ENCODE measurements around the gene RUNX2.
"Not testable (repeated sequence)": the region's sequence is repeated elsewhere in the genome, so short reads cannot be mapped to it uniquely, and the experiment has no call there.

The RUNX2 gene

DNA sequence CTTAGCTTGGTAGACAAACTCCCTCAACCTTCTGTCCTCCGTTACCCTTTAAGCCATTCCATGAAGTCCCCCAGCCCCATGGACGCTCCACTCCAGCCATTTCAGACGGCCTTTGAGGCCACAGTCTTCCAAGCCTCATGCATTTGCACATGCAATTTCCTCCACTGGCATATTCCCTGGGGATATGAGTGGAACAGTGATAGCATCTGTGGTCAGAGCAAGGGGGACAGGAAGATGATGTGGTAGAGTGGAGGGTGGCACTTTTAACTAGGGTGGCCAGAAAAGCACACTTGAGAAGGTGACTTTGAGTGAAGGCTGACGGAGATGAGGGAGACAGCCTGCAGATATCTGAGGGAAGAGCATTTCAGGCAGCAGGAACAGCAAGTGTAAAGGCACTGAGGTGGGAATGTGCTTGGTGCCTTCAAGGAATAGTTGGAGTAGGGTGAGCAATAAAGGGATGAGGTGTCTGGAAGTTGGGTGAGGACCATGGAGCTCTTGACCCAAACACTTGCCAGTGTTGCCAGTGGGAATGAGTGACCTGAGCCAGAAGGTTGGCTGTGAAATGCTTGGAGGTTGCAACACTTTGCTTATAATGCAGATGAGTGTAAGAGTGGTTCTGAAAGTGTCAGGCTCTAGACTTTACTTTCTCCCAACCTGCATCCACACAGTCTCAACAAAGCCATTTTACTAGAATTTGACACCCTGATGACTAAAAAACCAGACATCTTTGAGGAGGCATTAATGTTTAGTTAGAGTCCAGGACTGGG lies 325.2 kb downstream of the RUNX2 start:
- peaks cover 4% of the 10 kb centered on the region for H3K4me1 Mint-ChIP-seq
- H3K4me3 Mint-ChIP-seq, result no peak overlapping the region
- H3K9me3 Mint-ChIP-seq, result no peaks in the 10 kb centered on the region
- no peak overlapping the region for H3K27ac Mint-ChIP-seq
- peaks cover 1% of the 10 kb centered on the region for H3K27me3 Mint-ChIP-seq
- peaks cover 2% of the 10 kb centered on the region for H3K36me3 Mint-ChIP-seq

DNA sequence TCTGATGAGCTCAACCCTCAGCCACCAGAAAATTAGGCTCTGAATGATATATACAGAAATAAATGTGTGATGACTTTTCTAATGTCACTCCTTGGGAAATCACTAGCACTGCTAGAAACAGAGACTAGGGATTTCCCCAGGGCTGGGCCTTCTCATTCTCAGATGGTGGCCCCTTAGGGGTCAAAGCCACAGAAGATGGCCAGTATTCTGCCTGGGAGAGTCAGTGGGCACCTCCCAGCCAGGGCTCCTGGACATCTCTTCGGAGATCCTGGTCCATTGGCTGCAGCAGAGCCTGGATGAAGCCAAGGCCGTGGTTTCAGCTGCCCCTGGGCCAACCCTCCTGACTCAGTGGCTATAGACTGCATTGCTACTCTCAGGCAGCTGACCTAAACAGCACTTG lies 326.5 kb downstream of the RUNX2 start:
- no peak overlapping the region for H3K4me3 Mint-ChIP-seq
- no peak overlapping the region for H3K27ac Mint-ChIP-seq
- H3K4me1 Mint-ChIP-seq, result peaks cover 18% of the 10 kb centered on the region
- H3K9me3 Mint-ChIP-seq, result no peaks in the 10 kb centered on the region
- peaks cover 2% of the 10 kb centered on the region for H3K36me3 Mint-ChIP-seq
- peaks cover 1% of the 10 kb centered on the region for H3K27me3 Mint-ChIP-seq

DNA sequence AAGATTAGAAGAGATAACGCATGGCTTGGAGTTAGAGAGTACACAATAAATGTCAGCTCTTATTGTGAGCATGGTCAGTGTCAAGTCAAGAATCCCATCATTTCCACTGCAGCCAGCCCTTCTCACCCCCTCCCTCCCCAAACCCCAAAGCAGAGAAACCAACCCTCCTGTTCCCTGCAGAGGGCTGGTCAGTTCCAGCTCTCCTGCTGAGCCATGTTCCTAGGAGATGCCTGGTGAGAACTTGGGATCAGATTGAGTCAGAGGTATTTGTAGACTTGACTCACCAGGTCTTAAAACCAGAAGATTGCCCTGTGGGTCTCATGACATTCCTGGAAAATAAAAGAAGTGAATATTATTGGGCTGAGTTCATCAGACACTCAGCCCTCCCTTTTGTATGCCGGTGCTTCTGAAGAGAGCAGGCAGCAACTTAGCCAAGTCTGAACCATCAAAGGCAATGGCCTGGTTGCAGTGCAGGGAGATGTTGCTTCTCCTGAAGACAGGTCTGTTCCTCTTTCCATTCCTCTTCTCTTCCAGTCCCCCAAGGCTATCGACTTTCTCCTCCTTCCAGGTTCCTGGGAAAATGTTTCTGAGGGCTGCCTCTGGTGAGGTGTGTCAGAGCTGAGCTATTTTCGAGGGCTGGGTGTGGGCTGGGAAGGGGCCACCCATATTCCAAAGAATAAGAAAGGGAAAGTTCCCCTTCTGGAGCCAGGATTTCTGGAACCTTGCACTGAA lies 327.8 kb downstream of the RUNX2 start:
- Mint-ChIP-seq H3K27me3 (peaks cover 1% of the 10 kb centered on the region), H3K36me3 (peaks cover 2% of the 10 kb centered on the region), H3K27ac (no peak overlapping the region), H3K4me1 (peaks cover 22% of the 10 kb centered on the region), H3K9me3 (no peaks in the 10 kb centered on the region), H3K4me3 (no peak overlapping the region)

DNA sequence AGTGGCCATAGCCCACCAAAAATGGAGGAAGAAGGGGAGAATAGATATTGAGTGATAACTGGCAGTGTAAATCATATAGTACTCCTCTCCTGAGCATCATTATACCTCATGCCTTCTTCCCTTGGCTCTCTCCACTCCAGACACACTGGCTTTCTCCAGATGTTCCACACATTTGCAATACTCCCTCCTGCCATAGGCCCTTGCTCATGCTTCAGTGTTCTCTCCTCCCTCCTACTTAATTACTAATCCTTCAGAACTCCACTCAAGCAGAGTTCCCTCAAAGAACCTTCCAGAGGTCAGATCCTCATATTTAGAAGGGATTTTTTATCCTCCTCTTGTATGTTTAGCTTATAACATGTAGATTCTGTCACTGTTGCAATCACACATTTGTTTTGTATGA lies 329.1 kb downstream of the RUNX2 start:
- Mint-ChIP-seq H3K36me3 (peaks cover 2% of the 10 kb centered on the region), H3K4me3 (no peak overlapping the region), H3K27me3 (peaks cover 1% of the 10 kb centered on the region), H3K9me3 (no peaks in the 10 kb centered on the region), H3K27ac (no peak overlapping the region), H3K4me1 (peaks cover 22% of the 10 kb centered on the region)

DNA sequence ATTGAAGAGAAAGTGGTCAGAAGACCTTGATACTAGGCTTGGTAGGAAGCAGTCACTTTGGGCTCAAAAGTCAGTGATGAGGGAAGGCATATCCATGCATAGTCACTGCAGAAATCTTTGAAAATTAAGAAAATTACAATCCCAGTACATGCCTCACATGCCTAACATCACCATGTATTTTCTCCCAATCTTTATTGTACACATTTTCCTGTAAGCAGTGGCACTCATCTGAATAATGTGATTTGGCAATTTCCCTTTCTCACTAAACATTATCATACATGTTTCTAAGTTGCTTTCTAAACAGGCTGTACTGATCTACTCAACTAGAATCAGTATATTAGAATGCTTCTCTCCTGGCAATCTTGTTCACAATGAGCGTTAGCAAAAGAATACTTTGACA lies 330.3 kb downstream of the RUNX2 start:
- Mint-ChIP-seq H3K36me3 (no peaks in the 10 kb centered on the region), H3K27ac (no peak overlapping the region), H3K4me1 (peaks cover 22% of the 10 kb centered on the region), H3K9me3 (no peaks in the 10 kb centered on the region), H3K4me3 (no peak overlapping the region), H3K27me3 (peaks cover 6% of the 10 kb centered on the region)

DNA sequence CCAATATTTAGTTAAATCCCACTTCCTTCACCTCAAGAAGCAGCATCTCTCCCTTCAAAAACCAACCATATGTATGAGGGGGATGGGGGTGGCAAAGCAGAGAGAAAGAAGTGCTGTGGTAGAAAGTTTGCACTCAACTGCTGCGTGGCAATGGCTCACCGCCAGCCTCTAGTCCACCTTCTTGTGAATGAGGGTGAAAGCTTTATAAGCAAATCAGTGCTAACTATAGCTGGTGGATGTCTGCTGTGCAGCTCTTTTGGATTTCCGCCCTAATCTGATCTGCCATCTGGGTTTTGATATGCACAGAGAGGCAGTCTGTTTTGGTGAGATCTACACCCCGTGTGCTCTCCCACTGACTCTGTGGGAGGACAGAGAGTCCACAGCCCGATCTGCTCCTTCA lies 330.8 kb downstream of the RUNX2 start:
- H3K27me3 Mint-ChIP-seq, result peaks cover 8% of the 10 kb centered on the region

DNA sequence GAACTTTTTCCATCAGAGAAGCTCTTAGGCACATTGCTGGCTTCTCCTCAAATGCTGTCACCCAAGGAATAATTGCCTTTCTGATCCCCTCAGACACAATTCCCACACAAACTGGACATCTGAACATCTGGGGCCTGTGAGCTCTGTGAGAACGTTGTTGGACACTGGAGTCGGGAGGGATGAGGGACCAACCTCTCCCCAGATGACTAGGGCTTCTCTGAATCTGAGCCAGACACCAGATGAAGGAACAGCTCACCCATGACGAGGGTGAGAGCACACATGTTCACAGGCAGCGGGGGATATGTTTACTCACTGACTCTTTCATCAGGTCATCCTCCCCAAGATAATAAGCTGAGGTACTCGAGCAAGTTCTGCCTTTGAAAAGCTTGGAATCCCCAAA lies 333.5 kb downstream of the RUNX2 start:
- H3K4me1 Mint-ChIP-seq, result peaks cover 37% of the 10 kb centered on the region
- H3K9me3 Mint-ChIP-seq, result no peaks in the 10 kb centered on the region
- no peak overlapping the region for H3K27ac Mint-ChIP-seq
- no peak overlapping the region for H3K4me3 Mint-ChIP-seq
- no peaks in the 10 kb centered on the region for H3K36me3 Mint-ChIP-seq
- peaks cover 10% of the 10 kb centered on the region for H3K27me3 Mint-ChIP-seq

More for the DNA sequence above, 330.8 kb downstream of the RUNX2 start:
- H3K9me3 Mint-ChIP-seq, result no peaks in the 10 kb centered on the region
- no peaks in the 10 kb centered on the region for H3K36me3 Mint-ChIP-seq
- no peak overlapping the region for H3K27ac Mint-ChIP-seq
- H3K4me3 Mint-ChIP-seq, result no peak overlapping the region
- peaks cover 24% of the 10 kb centered on the region for H3K4me1 Mint-ChIP-seq

DNA sequence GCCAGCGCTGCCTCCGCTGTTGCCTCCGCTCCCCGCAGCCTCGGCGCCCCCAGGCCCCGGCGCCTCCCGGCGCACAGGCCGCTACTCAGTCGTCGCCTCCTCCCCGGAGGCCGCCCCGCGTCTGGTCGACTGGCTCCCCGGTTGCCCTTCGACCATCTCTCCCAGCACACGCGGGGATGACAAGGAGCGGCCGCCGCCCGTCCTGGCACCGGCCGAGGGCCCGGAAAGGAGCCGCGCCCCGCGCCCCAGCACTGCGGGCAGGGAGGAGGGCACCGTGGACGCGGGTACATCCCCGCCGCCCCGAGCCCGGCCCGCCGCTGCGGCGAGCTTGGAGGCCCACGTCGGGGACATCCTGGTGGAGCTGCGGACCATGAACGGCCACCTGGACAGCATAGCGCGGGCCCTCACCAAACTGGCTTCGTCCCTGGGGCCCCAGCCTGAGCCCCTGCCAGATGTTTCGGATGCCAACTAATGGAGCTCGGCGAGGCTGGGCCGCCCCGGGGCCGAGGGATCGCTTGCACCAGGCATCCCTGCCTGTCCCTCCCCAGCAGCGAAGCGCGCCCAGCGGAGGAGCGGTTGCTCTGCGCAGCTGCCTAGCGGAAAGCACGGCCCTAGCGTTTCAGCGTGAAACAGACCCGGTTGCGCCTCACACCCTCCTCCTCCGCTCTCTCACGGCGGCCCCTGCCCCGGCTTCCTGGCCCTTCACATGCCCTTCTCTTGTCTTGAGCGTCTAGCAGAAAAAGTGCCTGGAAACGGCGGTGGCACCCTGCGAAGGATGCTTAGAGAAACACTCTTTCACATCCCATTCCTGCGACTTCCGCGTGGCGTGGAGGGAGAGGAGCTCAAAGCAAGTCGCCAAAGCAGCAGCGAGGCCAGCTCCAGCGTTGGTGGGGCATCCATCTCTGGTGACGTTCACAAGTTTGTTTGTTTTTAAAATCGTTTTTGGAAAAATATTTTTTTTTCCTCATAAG lies 335.4 kb downstream of the RUNX2 start:
- Mint-ChIP-seq H3K36me3 (no peaks in the 10 kb centered on the region), H3K27me3 (peaks cover 10% of the 10 kb centered on the region), H3K4me1 (peaks cover 31% of the 10 kb centered on the region), H3K27ac (no peak overlapping the region), H3K4me3 (peak overlapping the region; percentile 46), H3K9me3 (no peaks in the 10 kb centered on the region)

DNA sequence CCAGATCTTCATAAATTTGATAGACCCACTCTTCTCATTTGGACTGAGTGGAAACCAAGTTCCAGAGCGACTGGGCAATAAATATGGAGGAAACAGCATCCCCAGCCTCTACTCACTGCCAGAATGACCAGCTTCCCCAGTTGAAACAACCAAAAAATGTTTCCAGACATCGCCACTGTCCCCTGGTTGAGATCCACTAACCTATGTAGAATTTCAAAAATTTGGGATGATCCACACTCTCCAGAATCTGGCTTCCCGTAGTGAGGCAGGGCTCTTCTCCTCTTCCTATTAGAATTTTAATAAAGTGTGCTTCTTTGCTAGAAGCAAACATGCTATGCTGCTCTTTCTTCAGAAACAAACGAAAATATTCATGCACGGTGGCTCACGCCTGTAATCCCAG lies 336.6 kb downstream of the RUNX2 start:
- Mint-ChIP-seq H3K36me3 (no peaks in the 10 kb centered on the region), H3K4me1 (peaks cover 19% of the 10 kb centered on the region), H3K27me3 (peaks cover 10% of the 10 kb centered on the region), H3K9me3 (no peaks in the 10 kb centered on the region), H3K27ac (no peak overlapping the region), H3K4me3 (no peak overlapping the region)

DNA sequence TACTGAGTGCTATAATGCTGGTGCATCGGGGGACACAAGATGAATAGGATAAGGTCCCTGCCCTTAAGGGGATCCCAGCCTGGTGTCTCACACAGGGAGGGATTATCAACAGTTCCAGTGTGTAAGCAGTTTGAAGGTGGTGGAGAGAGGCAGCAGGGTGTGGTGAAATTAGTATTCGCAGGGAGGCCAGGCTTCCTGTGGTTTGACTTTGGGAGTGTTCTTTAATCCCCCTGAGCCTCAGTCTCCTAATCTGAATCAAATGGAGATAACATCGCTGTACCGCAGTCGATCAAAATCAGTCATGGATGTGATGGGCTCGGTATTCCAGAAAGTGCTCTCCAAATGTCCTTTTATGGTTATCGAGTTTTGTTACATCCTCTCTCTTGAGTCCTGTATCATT lies 337.7 kb downstream of the RUNX2 start:
- Mint-ChIP-seq H3K27ac (no peak overlapping the region), H3K9me3 (no peaks in the 10 kb centered on the region), H3K36me3 (no peaks in the 10 kb centered on the region), H3K27me3 (peaks cover 10% of the 10 kb centered on the region), H3K4me3 (no peak overlapping the region), H3K4me1 (peaks cover 16% of the 10 kb centered on the region)

DNA sequence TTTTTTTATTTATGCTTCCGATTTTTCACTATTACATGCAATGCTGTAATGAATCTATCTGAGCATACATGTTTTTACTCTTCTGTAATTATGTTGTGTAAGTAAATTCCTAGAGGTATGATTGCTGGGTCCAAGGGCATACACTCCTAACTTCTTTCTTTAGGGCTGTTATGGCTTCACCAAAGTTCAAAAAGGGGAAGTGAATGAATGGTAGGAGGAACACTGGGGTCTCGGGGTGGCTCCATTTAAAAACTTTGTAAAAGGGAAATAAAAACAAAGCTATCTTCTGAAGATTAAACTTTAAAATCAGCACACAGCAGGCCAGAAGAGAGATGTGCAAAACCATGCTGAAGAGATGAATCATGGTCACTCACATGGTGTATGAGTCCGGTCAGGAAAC lies 338.7 kb downstream of the RUNX2 start:
- H3K9me3 Mint-ChIP-seq, result no peaks in the 10 kb centered on the region
- H3K36me3 Mint-ChIP-seq, result no peaks in the 10 kb centered on the region
- H3K4me3 Mint-ChIP-seq, result no peak overlapping the region
- H3K27me3 Mint-ChIP-seq, result peaks cover 10% of the 10 kb centered on the region
- peaks cover 16% of the 10 kb centered on the region for H3K4me1 Mint-ChIP-seq
- H3K27ac Mint-ChIP-seq, result no peak overlapping the region

DNA sequence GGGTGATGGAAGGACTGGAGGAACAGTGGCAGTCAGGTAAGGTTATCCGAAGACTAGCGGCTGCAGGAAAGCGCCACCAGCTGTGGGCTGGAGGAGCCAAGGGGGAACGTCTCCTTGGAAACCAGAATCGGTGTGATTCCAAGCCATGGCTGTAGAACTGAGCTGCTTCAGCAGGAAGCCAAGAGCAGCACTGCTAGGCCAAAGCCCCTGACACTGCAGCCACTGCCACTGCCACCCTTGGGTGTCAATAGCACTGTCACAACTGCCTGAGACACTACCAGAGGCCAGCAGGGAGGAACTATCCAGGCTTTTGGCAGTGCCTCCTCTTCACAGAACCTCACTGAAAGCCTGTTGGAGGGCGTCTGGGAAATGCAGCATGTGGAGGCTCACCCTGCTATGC lies 339.2 kb downstream of the RUNX2 start:
- Mint-ChIP-seq H3K36me3 (no peaks in the 10 kb centered on the region), H3K9me3 (no peaks in the 10 kb centered on the region), H3K4me1 (peaks cover 16% of the 10 kb centered on the region), H3K4me3 (no peak overlapping the region), H3K27ac (no peak overlapping the region), H3K27me3 (peaks cover 10% of the 10 kb centered on the region)

DNA sequence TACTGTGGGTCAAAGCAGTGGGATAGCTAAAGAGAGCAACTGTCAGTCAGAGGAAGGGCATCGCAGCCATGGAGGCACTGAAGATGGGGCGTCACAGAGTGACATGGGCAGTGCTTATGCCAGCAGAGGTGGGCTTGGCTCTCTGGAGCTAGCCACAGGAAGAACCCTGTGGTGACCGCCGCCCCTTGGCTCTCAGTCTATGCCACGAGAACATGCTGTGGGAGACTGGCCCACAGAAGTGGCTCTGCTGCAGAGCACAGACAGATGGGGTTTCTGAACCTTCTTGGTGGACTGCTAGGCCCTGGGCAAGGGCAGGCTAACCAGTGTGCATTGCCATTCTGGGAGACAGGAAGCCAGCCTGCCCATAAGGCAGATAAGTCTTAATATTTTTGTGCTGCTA lies 339.6 kb downstream of the RUNX2 start:
- Mint-ChIP-seq H3K27me3 (peaks cover 7% of the 10 kb centered on the region), H3K27ac (no peak overlapping the region), H3K4me3 (no peak overlapping the region), H3K4me1 (peaks cover 16% of the 10 kb centered on the region), H3K9me3 (no peaks in the 10 kb centered on the region), H3K36me3 (no peaks in the 10 kb centered on the region)

DNA sequence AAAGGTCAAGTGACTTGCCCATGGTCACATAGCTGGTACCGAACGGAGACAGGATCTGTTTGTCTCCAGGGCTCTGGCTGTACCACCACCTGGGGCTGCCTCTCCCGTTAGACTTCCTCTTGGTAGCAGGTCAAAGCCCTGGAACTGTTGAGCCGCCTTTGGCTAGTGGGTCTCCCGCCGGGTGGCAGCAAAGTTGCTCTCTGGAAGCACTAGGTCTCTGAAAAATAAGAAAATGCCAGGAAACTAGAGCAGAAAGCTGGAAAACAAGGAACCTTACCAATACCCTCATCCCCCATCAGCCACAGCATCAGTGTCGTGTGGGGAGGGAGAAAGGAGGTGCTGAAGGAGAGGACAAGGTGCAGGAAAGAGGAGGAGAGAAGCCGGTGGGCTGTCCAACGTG lies 340.6 kb downstream of the RUNX2 start:
- Mint-ChIP-seq H3K27ac (no peak overlapping the region), H3K4me3 (no peak overlapping the region), H3K27me3 (peaks cover 5% of the 10 kb centered on the region), H3K9me3 (no peaks in the 10 kb centered on the region), H3K36me3 (no peaks in the 10 kb centered on the region), H3K4me1 (peaks cover 16% of the 10 kb centered on the region)

DNA sequence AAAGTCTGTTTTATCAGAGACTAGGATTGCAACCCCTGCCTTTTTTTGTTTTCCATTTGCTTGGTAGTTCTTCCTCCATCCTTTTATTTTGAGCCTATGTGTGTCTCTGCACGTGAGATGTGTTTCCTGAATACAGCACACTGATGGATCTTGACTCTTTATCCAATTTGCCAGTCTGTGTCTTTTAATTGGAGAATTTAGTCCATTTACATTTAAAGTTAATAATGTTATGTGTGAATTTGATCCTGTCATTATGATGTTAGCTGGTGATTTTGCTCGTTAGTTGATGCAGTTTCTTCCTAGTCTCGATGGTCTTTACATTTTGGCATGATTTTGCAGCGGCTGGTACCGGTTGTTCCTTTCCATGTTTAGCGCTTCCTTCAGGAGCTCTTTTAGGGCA lies 345.0 kb downstream of the RUNX2 start:
- not testable (repeated sequence) for H3K27ac Mint-ChIP-seq, H3K36me3 Mint-ChIP-seq, H3K9me3 Mint-ChIP-seq, H3K27me3 Mint-ChIP-seq
- Mint-ChIP-seq H3K4me3 (peak overlapping the region; percentile 7), H3K4me1 (peaks cover 31% of the 10 kb centered on the region)

DNA sequence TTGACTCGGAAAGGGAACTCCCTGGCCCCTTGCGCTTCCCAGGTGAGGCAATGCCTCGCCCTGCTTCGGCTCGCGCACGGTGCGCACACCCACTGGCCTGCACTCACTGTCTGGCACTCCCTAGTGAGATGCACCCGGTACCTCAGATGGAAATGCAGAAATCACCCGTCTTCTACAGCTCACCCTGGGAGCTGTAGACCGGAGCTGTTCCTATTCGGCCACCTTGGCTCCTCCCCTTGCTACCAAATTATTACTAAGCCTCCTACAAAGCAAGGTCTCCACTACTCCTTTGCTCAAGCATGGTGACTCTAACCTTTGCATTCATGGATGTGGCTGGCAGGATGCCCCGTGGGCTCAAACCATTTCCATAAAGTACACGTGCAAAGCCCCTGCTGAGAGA lies 347.0 kb downstream of the RUNX2 start:
- H3K27ac Mint-ChIP-seq, result not testable (repeated sequence)

More for the DNA sequence above, 347.0 kb downstream of the RUNX2 start:
- peaks cover 33% of the 10 kb centered on the region for H3K4me1 Mint-ChIP-seq
- not testable (repeated sequence) for H3K4me3 Mint-ChIP-seq, H3K9me3 Mint-ChIP-seq, H3K27me3 Mint-ChIP-seq, H3K36me3 Mint-ChIP-seq
